Choroid plexus epithelial cell (primary cell): Measurements from ENCODE around the gene PLCD4.

Experiments used
- DNase-seq: peaks from one replicate; pipeline ENCODE4 v3.0.0-alpha.2; 2010; ENCODE audit warnings: low read depth
- H3K4me3 ChIP-seq: 2 replicates; pipeline ENCODE4 v1.5.1; 2011; ENCODE audit warnings: low read depth, mild to moderate bottlenecking, control low read depth, low read length, moderate library complexity
- CTCF ChIP-seq: conservative IDR thresholded peaks from 2 replicates; pipeline ENCODE4 v1.5.1; 2011; ENCODE audit warnings: low read depth, mild to moderate bottlenecking, control low read depth, inconsistent platforms, low read length, moderate library complexity

The PLCD4 gene

GRCh38 chr2:218645126-218645525 is 37.4 kb downstream of the PLCD4 start:
- peak; percentile 30 for DNase-seq
- H3K4me3 ChIP-seq = no peak overlapping the region
- no peak for TF ChIP-seq CTCF

GRCh38 chr2:218648088-218648786 is 40.5 kb downstream of the PLCD4 start:
- DNase-seq = peak; percentile 86
- no peak overlapping the region for H3K4me3 ChIP-seq
- TF ChIP-seq CTCF = peak; percentile 93

- TF ChIP-seq CTCF = no peak
- DNase-seq = no peak
- no peak overlapping the region for H3K4me3 ChIP-seq
Measured at GRCh38 chr2:218648787-218649100, 41.0 kb downstream of the PLCD4 start.

GRCh38 chr2:218655751-218656150 is 48.1 kb downstream of the PLCD4 start:
- DNase-seq = no peak
- no peak overlapping the region for H3K4me3 ChIP-seq
- TF ChIP-seq CTCF = no peak

- peak; percentile 75 for TF ChIP-seq CTCF
- DNase-seq = peak; percentile 65
- peak overlapping the region; percentile 87 for H3K4me3 ChIP-seq
Measured at GRCh38 chr2:218658671-218659257, 51.1 kb downstream of the PLCD4 start.

GRCh38 chr2:218659258-218659987 is 51.7 kb downstream of the PLCD4 start, which contains the start of the genes BCS1L and ZNF142:
TSS of gene BCS1L (plus strand) at chr2:218659683. CDS start at chr2:218660988, 1,305 bp downstream.
TSS of gene ZNF142 (minus strand) at chr2:218659623. CDS start at chr2:218656429, 3,194 bp downstream.
- peak; percentile 89 for DNase-seq
- H3K4me3 ChIP-seq = peak within 1 kb of the TSS; percentile 87
- TF ChIP-seq CTCF = no peak
